Ascending aorta (tissue), 2 donors: Measurements from ENCODE around the gene SH3BP2. TPM values are rescaled to one million over a fixed set of nuclear protein-coding genes. Genes with fewer than 3 reads are reported as not detected.

Experiments
- DNase-seq, 2 donors: peaks; one replicate each; pipeline ENCODE4 v3.0.0-alpha.2; 2019; ENCODE audit warnings: low spot score in 2 of 2
- H3K27ac ChIP-seq, 2 donors: fragments of 200-600 bp; sonication (generic); one replicate each; pipeline ENCODE4 v1.5.1; 2016 to 2017; ENCODE audit warnings: mild to moderate bottlenecking in 1 of 2
- H3K27me3 ChIP-seq: fragments of 200-600 bp; sonication (generic); one replicate; pipeline ENCODE4 v1.5.1; 2017
- H3K36me3 ChIP-seq, 2 donors: fragments of 200-600 bp; sonication (generic); one replicate each; pipeline ENCODE4 v1.5.1; 2016
- H3K4me1 ChIP-seq, 2 donors: fragments of 200-600 bp; sonication (generic); one replicate each; pipeline ENCODE4 v1.5.1; 2016 to 2017; ENCODE audit warnings: mild to moderate bottlenecking in 1 of 2
- H3K4me3 ChIP-seq, 2 donors: fragments of 200-600 bp; sonication (generic); one replicate each; pipeline ENCODE4 v1.5.1; 2016 to 2017; ENCODE audit warnings: mild to moderate bottlenecking in 1 of 2
- H3K9me3 ChIP-seq, 2 donors: fragments of 200-600 bp; sonication (generic); one replicate each; pipeline ENCODE4 v1.5.1; 2016
- CTCF ChIP-seq, 3 experiments: fragments of 200-600 bp in 2 of 3; fragments of 450-650 bp in 1 of 3; sonication (generic) in 2 of 3; IDR thresholded peaks; one replicate each; pipeline ENCODE4 v1.5.1; 2016 to 2019; ENCODE audit warnings: antibody characterized with exemption in 3 of 3, mild to moderate bottlenecking in 1 of 3, moderate library complexity in 1 of 3
- intact Hi-C: fragments of 100-400 bp; cut with DNase I; formaldehyde crosslinking; loops from one replicate; pipeline ENCODE4 v1.15.1; 2023
- total RNA-seq: library from RNA; depleted of rRNA; stranded (reverse); fragments of >200 nt; gene quantifications from one replicate; pipeline ENCODE4 v1.1.0, GENCODE V29; 2016

The SH3BP2 gene
- total RNA-seq, 1 donor from 2014 or later, result 70.6 TPM

- intact Hi-C loops, result no loop called here
Measured at GRCh38 chr4:2787230-2788100, 5.4 kb upstream of the SH3BP2 start.

DNA sequence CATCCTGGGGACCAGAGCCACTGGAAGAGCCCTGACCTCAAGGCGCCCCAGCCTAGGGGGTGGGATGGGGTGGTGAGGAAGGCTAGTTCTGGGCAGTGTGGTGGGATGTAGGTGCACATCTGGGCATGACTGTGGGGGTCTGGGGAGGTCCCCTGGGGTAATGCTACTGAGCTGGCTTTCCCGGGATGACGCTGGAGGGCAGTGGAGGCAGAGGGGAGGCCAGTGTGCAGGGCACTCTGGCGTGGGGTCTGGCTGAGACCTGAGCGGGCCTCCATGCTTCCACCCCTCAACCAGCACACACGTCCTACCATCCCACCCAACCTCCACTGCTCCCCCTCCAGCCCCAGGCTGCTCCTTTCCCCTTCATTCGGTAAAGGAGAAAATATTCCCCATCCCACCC, 4.8 kb upstream of the SH3BP2 start:
- Histone ChIP-seq H3K27me3 (no peaks in the 10 kb centered on the region), H3K36me3 (no peaks in the 10 kb centered on the region), H3K4me3 (no peak overlapping the region), H3K27ac (peak overlapping the region; percentile 46 to 65), H3K9me3 (no peaks in the 10 kb centered on the region), H3K4me1 (peaks cover 8 to 15% of the 10 kb centered on the region in 2 donors)
- intact Hi-C loops, result no loop called here
- TF ChIP-seq CTCF (IDR thresholded peaks at IDR 0.05), result no peak
- DNase-seq, result no peak

More at GRCh38 chr4:2787230-2788100, 5.4 kb upstream of the SH3BP2 start:
- Histone ChIP-seq H3K27ac (peak overlapping the region; percentile 46 to 65), H3K4me3 (no peak overlapping the region), H3K4me1 (peaks cover 8 to 15% of the 10 kb centered on the region in 2 donors), H3K36me3 (no peaks in the 10 kb centered on the region), H3K27me3 (no peaks in the 10 kb centered on the region), H3K9me3 (no peaks in the 10 kb centered on the region)
- no peak for DNase-seq
- no peak for TF ChIP-seq CTCF (IDR thresholded peaks at IDR 0.05)

DNA sequence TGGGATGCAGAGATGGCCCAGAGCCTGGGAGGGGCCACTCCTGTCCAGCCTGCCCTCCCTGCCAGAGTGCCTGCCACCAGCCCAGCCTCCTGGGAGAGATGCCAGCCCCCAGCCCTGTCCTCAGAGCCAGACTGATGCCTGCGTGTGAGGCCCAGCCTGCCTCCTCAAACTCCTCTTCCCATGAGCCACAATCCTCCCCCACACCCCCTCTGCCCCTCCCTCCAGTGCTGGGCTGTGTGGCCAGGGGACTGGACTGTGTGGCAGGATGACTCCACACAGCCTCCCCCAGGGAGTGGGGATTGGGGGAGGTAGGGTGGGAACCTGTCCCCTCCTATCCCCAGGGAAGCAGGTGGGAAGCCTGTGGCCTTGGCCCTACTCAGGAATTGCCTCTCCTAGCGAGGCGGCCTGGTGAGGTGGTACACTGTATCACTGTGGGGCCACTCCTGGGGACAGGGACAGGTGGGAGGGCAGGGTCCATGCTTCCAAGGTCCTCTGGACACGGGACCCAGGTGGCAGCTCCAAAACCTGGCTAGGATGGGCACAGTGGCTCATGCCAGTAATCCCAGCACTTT, 4.3 kb upstream of the SH3BP2 start:
- intact Hi-C loops, result no loop called here
- Histone ChIP-seq H3K27me3 (no peaks in the 10 kb centered on the region), H3K4me1 (peaks cover 12 to 19% of the 10 kb centered on the region in 2 donors), H3K4me3 (no peak overlapping the region), H3K9me3 (no peaks in the 10 kb centered on the region), H3K27ac (peak overlapping the region; percentile 10 to 65), H3K36me3 (no peaks in the 10 kb centered on the region)
- TF ChIP-seq CTCF (IDR thresholded peaks at IDR 0.05), result no peak
- DNase-seq, result peak in 1 of 2 donors; percentile 75

DNA sequence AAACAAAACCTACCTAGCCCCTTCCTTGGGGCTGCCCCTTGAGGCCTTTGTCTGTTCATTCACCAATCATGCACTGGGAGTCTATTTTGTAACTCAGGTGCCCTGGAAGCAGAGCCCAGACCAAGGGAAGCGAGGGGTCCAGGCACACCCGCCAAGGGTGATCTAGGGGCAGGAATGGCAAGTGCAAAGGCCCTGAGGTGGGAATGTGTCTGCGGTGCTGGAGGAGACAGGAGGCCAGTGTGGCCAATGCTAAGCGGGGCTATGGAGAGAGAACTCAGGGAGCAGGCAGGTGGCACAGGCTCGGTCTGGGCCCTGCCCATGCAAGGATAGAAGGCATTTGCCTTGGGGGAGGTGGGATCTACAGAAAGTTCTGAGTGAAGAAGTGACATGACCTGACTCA, 3.5 kb upstream of the SH3BP2 start:
- Histone ChIP-seq H3K4me1 (peaks cover 17 to 26% of the 10 kb centered on the region in 2 donors), H3K27ac (no peak overlapping the region), H3K9me3 (no peaks in the 10 kb centered on the region), H3K36me3 (no peaks in the 10 kb centered on the region), H3K4me3 (no peak overlapping the region), H3K27me3 (no peaks in the 10 kb centered on the region)
- no peak for DNase-seq
- intact Hi-C loops, result no loop called here
- TF ChIP-seq CTCF (IDR thresholded peaks at IDR 0.05), result no peak

DNA sequence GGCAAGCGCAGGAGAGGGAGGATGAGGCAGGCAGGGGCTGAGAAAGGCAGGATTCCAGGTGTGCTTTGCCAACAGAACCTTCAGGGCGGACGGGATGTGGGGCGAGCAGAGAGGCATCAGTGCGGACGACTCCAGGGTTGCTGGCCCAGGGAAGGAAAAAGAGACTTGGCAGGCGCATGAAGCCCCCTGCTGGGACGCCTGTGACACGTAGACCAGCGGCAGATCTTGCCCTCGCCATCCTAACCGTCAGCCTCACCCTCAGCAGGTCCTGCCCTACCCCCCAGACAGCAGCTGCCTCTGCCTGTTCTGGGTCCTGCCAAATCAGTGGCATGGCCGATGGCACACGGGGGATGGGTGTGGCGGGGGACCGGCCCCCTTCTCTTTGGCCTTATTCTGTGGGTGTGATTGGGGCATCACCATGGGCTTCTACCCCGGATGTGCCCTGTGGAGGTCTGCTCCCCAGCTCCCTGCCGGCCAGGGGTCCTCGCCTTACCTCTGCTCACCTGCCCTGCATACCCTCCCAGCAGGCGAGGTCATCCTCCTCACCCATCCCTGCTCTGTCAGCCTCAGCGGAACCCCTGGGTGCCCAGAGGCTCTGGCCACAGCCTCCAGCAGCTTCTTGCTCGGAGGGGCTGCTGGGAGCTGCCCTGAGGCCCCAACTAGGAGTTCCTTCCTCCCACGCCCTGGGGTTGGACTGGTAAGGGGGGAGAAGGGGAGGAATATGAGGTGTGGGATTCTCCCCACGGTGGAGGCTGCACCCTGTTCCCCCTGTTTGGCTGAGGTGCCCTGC, 2.9 kb upstream of the SH3BP2 start:
- Histone ChIP-seq H3K9me3 (no peaks in the 10 kb centered on the region), H3K36me3 (no peaks in the 10 kb centered on the region), H3K4me3 (no peak overlapping the region), H3K27ac (no peak overlapping the region), H3K4me1 (peaks cover 17 to 32% of the 10 kb centered on the region in 2 donors), H3K27me3 (no peaks in the 10 kb centered on the region)
- intact Hi-C loops, result loop anchor here (5.0 kb wide), 1 partner anchor 52 kb away; the partner anchor contains the start of gene ADD1
- no peak for TF ChIP-seq CTCF (IDR thresholded peaks at IDR 0.05)
- DNase-seq, result no peak
